Bronchial epithelial cell (primary cell): Measurements from ENCODE around the gene SNX5. TPM values are rescaled to one million over a fixed set of nuclear protein-coding genes. Genes with fewer than 3 reads are reported as not detected.

Experiments
- DNase-seq: peaks from one replicate; pipeline ENCODE4 v3.0.0-alpha.2; 2010; ENCODE audit warnings: low read depth
- FAIRE-seq: peaks from 2 replicates; lab custom pipeline; 2011; peaks lifted over from hg19 to GRCh38; lab: Jason Lieb, UNC
- H3K27me3 ChIP-seq: 2 replicates; pipeline ENCODE4 v1.5.1; 2011; ENCODE audit warnings: low read length; ENCODE audit not compliant: control insufficient read depth, insufficient read depth
- H3K36me3 ChIP-seq: 2 replicates; pipeline ENCODE4 v1.5.1; 2011; ENCODE audit warnings: low read length; ENCODE audit not compliant: control insufficient read depth, insufficient read depth
- H3K4me3 ChIP-seq: 2 replicates; pipeline ENCODE4 v1.5.1; 2011; ENCODE audit warnings: mild to moderate bottlenecking, low read depth, low read length, control low read depth
- total RNA-seq: library from RNA; depleted of rRNA; stranded (reverse); fragments of >200 nt; gene quantifications from 2 replicates; pipeline ENCODE4 v1.2.1, GENCODE V29; 2014
- TF ChIP-seq, protein P1 (sequence below): IDR thresholded peaks from 2 replicates; pipeline ENCODE4 v1.5.1; 2011; ENCODE audit warnings: mild to moderate bottlenecking, moderate library complexity, low read length, control low read depth, inconsistent platforms; ENCODE audit not compliant: insufficient read depth, severe bottlenecking

SNX5 gene
- total RNA-seq, 1 donor from 2014 or later = 152 TPM

DNA sequence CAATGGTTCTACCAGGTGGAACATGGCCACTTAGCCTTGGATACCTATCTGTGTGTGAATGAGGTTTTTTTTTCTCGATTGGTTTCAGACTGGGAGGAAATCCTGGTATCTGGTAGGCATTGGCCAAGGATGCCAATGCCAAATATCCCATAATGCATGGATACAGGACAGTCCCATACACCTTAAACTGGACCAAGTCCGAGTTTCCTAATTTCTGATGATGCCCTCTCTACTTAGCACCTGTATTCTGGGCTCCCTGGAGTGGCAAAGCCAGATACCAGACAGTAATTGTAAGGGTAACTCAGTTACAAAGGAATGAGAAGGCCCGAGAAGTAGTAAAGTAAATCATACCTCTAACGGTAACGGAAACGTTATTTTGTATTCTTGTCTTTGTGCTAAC lies 17.9 kb downstream of the SNX5 start:
- TF ChIP-seq, protein P1, sequence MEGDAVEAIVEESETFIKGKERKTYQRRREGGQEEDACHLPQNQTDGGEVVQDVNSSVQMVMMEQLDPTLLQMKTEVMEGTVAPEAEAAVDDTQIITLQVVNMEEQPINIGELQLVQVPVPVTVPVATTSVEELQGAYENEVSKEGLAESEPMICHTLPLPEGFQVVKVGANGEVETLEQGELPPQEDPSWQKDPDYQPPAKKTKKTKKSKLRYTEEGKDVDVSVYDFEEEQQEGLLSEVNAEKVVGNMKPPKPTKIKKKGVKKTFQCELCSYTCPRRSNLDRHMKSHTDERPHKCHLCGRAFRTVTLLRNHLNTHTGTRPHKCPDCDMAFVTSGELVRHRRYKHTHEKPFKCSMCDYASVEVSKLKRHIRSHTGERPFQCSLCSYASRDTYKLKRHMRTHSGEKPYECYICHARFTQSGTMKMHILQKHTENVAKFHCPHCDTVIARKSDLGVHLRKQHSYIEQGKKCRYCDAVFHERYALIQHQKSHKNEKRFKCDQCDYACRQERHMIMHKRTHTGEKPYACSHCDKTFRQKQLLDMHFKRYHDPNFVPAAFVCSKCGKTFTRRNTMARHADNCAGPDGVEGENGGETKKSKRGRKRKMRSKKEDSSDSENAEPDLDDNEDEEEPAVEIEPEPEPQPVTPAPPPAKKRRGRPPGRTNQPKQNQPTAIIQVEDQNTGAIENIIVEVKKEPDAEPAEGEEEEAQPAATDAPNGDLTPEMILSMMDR = no peak
- FAIRE-seq (no peak), DNase-seq (no peak)
- no peaks in the 10 kb centered on the region for H3K27me3 ChIP-seq
- peaks cover 24% of the 10 kb centered on the region for H3K36me3 ChIP-seq
- no peak overlapping the region for H3K4me3 ChIP-seq

DNA sequence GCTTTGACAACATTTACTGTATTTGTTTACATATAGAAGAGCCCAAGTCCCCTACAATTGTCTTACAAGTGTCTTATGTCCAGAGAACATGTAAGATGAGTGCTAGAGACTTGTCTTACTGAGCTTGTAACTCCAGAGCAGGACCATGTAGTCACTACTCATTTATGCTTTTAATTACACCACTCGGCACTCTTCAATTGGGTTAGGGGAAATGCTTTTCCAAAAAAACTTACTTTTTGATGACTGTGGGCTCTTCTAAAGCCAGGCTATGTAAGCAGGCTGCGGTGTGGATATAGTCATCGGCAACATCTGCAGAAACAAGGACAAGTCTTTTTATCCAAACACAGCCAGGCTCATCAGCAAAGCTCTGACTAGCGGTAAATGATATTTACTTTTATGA lies 18.7 kb downstream of the SNX5 start:
- H3K36me3 ChIP-seq = peaks cover 27% of the 10 kb centered on the region
- H3K4me3 ChIP-seq = no peak overlapping the region
- FAIRE-seq (no peak), DNase-seq (no peak)
- H3K27me3 ChIP-seq = no peaks in the 10 kb centered on the region
- TF ChIP-seq, protein P1 = no peak

DNA sequence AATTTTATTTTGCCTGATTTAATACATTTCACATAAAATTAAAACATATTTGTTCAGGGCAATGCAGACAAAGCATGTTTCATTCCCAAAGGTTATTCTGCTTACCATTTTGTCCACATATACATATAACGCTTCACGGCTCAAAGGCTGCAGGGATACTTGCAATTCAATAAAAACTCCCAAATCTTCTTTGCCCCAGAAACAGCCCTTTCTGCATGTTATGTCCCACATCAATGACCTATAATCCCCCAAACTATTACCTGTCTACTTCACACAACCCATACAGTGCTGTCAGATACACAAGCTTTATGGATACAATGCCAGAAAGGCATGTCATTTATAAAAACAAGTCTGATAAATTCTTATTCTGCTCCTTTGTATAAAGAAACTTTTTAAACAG lies 20.2 kb downstream of the SNX5 start:
- H3K36me3 ChIP-seq = peaks cover 26% of the 10 kb centered on the region
- DNase-seq (no peak), FAIRE-seq (no peak)
- H3K4me3 ChIP-seq = no peak overlapping the region
- no peaks in the 10 kb centered on the region for H3K27me3 ChIP-seq
- TF ChIP-seq, protein P1 = no peak

DNA sequence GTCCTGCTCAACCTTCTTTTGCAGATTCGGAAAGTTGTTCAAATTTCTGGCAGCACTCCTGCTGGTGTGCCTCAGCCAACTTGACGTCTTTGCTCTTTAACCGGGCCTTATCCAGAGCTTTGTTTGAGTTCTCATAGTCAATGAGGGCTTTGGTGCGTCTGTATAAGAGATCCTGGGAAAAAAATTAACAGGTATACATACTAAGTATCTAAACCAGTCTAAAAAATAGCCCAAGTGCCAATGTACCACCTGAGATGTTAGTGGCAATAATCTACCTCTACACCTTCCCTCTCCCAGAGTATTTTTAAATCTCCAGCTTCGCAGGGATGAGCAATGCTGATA lies 21.1 kb downstream of the SNX5 start:
- DNase-seq (no peak), FAIRE-seq (no peak)
- no peaks in the 10 kb centered on the region for H3K27me3 ChIP-seq
- no peak overlapping the region for H3K4me3 ChIP-seq
- TF ChIP-seq, protein P1 = no peak
- H3K36me3 ChIP-seq = peaks cover 28% of the 10 kb centered on the region

DNA sequence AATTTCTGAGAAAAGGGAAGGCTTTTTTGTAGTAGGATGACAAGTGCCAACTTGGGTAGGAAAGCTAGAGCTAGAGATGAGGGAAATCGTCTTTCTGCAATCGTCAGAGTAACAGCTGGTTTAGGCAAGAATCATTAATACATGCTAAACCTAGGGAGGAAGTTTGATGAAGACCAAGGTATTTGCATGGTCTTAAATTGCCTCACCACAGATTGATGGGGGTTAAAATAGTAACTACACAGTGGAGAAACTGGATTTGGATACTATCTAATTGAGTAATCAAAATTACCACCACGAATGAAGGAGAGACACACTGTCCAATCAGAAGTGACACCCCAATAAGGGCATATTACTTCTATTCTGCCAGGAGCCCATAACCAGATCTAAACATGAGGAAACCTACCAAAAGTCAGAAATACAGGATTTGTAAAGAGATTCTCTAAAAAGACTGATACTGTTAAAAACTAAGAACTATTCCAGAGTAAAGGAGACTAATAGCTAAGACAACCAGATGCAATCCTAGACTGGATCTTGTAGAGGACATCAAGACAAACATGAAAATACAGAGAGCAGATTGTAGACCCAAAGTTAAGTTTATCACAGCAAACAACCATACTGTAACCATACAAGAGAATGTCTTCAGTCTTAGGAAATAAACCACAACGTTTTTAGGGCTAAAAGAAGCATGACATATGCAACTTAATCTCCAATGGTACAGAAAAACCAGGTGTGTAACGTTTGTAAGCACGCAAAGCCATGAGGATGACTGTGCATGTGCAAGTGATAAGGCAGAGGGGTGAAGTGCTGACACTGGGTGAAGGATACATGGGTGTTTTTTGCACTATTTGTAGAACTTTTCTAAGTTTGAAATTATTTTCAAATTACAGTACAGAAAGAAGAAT lies 21.8 kb downstream of the SNX5 start:
- DNase-seq = no peak
- no peak overlapping the region for H3K4me3 ChIP-seq
- H3K36me3 ChIP-seq = peaks cover 30% of the 10 kb centered on the region
- FAIRE-seq = no peak
- TF ChIP-seq, protein P1 = no peak
- no peaks in the 10 kb centered on the region for H3K27me3 ChIP-seq
